IPS-NIHi7 (cell line): ENCODE results near the gene XAF1.
"Not testable (repeated sequence)": the region's sequence is repeated elsewhere in the genome, so short reads cannot be mapped to it uniquely, and the experiment has no call there.

Experiments used
- DNase-seq: peaks from one replicate; pipeline ENCODE4 v3.0.0; 2012; ENCODE audit warnings: mixed read lengths; ENCODE audit errors: extremely low spot score

XAF1 gene

DNA sequence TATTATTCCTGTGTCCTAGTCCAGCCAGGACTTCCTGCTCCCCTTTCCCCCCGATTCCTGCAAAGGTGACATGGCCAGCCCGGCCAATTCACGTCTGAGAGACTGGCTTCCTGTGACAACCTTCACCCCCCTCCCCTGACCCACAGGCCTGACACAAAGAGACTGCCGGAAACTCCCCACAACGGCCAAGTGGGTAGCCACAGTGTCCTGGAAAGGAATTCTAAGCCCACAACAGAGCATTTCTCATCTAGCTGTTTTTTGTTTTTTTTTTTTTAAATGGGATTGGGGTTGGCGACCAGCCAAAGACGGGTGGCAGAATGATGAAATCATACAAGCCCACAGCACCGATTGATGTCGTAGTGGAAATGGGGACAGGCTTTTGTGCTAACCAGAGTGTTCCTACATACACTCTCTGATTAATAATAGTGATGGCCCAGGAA lies 2.8 kb upstream of the XAF1 start:
- peak; percentile 39 for DNase-seq

DNA sequence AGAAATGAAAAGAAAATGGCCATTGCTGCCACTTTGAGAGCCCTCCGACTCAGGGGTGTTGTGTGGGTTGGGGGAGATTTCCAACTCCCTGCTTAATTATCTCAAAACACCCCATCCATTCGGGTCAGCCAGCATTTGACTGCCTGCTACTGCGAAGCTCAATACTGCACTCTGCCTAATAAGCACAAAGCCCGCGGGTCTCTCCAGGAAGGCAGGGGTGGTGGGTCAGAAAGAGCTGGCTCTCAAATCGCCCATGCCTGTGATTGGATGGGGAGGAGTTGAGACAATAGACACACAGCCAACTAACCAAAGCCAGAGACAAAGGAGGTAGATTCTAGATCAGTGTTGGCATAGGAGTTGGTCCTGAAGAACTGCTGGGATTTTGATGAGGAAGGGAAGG lies 2.3 kb upstream of the XAF1 start:
- no peak for DNase-seq

- DNase-seq = no peak
Observed at GRCh38 chr17:6755281-6755680, 565 bp upstream of the XAF1 start.

- DNase-seq = no peak
Observed at GRCh38 chr17:6756425-6757031, 682 bp downstream of the XAF1 start.

DNA sequence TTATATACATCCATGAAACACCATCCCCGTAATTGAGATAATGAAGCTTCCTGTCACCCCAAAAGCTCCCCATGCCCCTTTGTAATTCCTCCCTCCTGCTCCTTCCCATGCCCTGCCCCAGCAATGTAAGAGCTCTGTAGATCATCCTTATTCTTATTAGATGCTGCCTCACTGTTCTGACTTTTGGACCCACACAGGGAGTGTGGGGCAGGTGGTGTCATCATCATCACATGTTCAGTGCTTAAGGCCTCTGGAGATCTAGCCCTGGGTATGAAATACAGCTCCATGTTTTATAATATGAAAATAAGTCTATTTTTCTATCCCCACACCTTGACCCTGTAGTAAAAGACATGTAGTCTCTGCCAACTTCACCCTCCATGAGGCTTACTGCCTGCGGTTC lies 1.9 kb downstream of the XAF1 start:
- DNase-seq = no peak

DNA sequence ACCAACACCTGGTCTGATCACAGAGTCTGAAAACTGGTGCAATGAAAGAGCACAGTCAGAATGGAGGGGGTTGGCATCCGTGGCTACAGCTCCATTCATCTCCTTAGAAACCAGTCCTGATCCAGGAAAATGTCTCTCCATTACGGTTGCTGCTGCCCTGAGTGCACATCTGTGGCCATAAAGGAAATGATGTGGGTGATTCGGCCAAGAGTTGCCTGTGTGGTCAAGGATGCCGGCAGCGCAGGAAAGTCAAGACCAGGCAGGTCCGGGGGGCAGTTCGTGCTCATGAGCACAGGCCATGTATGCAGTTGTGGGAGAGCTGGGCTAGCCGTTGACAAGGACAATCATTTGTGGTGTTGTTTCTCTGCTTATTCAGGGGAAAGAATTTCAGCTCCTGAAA lies 5.9 kb downstream of the XAF1 start:
- DNase-seq = no peak

DNA sequence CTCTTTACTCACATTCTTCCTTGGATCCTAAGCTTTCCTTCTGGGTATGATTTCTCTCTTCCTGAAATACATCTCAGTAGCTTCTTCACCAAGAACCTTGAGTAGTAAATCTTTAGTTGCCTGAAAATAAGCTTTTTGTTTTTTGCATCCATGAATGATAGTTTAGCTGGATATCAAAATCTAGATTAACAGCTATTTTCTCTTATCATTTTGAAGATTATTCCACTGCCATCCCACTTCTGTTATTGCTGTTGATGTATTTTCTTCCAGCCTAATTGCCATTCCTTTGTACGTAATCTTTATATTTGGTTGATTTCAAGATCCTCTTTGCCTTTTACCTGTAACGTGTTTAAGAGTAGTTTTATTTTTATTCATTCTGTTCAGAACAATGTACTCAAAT lies 12.6 kb downstream of the XAF1 start:
- DNase-seq = no peak

DNA sequence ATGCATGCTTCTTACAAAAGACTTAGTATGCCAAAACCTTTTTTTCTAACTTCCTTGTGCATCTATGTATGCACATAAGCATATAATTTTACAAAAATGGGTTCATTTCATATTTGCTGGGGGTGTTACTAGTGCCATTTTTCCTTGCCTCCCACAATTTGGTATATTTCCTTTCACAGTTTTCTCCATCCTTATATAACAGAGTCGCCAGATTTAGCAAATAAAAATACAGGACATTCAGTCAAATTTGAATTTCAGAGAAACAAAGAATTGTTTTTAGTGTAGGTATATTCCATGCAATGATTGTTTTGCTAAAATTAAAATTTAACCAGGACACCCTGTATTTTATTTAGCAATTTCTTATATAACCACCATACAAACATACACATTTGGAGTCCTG lies 16.2 kb downstream of the XAF1 start:
- no peak for DNase-seq

- not testable (repeated sequence) for DNase-seq
Observed at GRCh38 chr17:6774906-6775305, 19.1 kb downstream of the XAF1 start.

DNA sequence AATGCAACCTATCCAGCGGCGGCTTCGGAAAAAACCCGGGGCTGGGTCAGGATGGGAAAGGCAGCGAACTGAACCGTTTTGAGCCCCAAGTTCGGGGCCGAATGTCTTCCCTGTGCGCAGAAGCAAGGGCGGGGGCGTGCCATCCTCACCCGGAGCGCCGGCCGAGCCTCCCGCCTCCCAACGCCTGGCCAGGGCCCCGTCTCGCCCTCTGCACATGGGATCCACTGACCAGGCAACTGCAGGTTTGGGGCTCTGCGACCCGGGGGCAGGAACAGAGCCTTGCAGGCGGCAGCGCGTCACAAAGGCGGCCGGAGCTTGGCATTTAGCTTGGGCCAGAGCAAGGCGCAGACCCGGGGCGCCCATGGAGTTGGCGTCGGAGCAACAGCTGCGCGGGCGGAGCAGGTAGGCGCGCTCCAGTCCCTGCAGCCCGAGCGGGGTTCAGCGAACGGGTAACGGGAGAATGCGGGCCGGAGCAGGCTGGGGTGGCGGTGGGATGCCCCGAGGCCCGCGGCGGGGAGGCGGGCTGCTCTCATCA lies 20.1 kb downstream of the XAF1 start, which contains the start of gene FBXO39:
FBXO39 (plus strand) TSS at position 345 of the 535 bp plus-strand sequence. CDS start 3,654 bp downstream, outside the sequence.
- peak; percentile 64 for DNase-seq

GRCh38 chr17:6779411-6779810 lies 23.6 kb downstream of the XAF1 start:
- DNase-seq = no peak

DNA sequence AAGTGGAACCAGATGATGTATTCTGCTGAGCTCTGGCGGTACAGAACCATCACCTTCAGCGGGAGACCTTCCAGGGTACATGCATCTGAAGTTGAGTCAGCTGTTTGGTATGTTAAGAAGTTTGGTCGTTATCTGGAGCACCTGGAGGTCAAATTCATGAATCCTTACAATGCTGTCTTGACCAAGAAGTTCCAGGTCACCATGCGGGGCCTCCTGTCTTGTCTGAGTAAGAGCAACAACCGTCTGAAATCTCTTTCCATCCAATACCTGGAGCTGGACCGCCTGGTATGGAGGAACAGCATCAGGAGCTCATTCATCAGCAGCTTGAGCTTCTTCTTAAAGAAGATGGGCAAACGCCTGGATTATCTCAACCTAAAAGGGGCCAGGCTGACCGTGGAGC lies 24.2 kb downstream of the XAF1 start:
- no peak for DNase-seq

DNA sequence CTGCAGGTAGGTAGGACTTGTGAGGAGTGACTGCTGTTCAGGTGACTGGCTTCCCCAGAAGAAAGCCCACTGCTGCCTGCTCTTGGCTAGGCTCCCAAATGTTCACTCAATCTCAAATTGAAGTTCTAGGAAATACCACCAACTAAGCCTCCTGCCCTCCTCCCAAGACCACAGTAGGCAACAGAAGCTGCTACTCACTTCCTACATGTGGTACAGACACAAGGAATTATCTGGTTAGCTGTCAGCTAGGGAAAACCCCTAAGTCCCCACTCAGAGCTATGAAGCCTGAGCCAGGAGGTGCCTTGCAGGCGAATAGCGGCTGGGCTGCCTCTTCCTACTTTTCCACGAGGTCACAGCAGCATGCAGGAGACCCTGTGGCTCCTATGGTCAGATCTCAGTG lies 25.0 kb downstream of the XAF1 start:
- no peak for DNase-seq

GRCh38 chr17:6782244-6782643 lies 26.4 kb downstream of the XAF1 start:
- DNase-seq = no peak

DNA sequence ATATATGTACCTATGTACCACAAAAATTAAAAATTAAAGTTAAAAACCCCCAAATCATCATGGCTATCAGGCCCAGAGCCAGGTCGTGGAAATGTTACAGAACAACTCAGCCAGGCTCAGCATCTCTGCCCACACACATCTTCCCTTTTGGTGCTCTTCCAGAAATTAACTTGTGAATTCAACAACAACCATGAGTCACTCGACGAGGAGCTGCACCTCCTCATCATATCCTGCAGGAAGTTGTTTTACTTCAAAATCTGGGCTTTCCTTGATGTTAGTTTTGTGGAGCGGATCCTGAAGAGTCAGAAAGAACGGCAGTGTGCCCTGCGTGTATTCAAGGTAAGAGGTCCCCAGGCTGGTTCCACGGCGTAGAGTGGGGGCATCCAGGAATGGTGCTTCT lies 30.8 kb downstream of the XAF1 start:
- no peak for DNase-seq

GRCh38 chr17:6787081-6787693 lies 31.3 kb downstream of the XAF1 start:
- no peak for DNase-seq

GRCh38 chr17:6789146-6789545 lies 33.3 kb downstream of the XAF1 start:
- DNase-seq = no peak

- no peak for DNase-seq
Observed at GRCh38 chr17:6793748-6794493, 38.1 kb downstream of the XAF1 start.

GRCh38 chr17:6796017-6796886 lies 40.4 kb downstream of the XAF1 start:
- no peak for DNase-seq

GRCh38 chr17:6796887-6797490 lies 41.1 kb downstream of the XAF1 start:
- DNase-seq = no peak

GRCh38 chr17:6797718-6798351 lies 42.0 kb downstream of the XAF1 start:
- DNase-seq = no peak
